ELR (cell line): Measurements from ENCODE around the gene ZFPM1.

ENCODE experiments used
- DNase-seq: peaks from one replicate; pipeline ENCODE4 v3.0.0-alpha.2; 2015; ENCODE audit warnings: low read depth

ZFPM1 gene

DNA sequence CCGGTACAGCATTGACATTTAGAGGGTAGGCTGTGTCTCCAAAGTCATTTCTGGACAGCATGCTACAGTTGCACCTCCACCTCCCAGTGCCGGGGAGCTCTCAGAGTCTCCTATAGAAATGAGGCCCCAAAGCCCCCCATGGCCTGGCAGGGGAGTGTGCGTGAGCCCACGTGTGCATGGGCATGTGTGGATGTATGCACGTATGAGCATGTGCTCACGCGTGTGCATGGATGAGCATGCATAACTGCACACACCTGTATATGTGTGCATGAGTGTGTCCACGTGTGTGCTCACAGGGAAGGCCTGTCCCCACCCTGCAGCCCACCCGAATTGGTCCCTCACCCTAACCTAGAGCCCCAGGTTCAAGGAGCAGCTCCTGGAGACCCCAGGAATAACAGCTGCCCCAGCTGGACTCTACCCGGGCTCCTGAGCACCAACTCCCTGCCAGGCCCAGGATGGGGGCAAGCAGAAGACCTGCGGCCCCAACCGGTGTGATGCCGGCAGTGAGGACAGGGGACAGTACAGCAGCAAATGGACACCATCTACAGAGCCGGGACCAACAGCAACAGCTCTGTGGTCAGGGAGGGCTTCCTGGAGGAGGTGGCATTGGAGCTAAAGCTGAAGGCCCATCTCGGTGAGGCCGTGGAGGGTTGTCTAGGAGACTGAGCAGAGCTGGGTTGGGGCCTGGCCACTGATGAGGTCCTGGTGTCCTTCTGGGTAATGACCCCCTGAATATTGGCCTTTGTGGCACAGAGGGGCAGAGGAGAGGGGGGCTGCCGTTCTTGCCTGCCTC lies 35.2 kb upstream of the ZFPM1 start:
- DNase-seq, result no peak

DNA sequence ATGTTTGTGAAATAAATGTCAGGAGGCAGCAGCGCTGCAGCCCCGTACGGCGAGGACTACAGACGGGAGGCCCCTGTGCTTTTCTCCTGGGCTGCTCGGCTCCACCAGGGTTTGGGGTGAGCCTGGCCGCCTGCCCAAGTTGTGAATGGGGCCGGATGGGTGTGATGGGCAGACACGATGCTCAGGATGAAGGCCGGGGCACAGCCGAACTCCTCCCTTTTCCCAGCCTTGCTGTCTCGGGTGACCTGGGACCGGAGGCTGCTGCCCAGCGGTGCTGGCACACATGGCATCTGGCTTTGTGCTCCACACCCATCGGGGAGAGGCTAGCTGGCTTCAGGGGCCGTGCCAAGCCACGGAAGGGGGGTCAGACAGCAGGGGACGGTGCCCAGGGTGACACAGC lies 34.2 kb upstream of the ZFPM1 start:
- no peak for DNase-seq

DNA sequence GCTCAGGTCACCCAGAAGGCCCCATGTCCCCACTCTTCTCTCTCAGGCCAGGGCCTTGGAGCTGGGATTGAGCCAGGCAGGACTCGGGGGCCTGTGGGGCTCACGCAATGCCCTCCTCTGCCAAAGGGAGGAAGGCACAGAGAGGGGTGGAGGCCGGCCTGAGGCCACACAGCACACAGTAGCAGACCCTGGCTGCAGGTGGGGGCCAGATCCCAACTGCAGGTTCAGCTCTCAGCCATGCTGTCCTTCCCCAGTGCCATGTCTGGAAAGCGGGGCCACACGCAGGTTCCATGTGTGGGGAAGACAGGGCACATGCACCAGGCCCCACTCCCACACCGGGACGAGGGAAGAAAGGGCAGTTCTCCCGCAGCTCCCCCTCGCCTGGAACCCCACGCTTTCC lies 33.3 kb upstream of the ZFPM1 start:
- no peak for DNase-seq

DNA sequence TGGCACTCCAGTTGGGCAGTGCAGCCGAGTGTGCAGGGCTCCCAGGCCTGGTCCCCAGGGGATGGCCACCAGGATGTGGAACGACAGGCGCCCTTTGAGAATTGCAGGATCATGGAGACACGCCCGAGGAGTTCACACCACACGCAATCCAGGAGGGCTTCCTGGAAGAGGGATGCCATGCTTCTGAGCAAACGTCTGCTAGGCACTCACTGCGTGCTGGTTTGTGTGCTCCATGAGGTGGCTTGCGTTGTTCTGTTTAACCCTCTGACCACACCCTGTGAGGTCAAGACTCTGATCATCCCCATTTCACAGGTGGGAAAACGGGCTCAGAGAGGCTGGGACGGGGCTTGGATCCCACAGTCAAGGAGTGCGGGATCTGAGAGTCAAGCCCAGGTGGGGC lies 32.6 kb upstream of the ZFPM1 start:
- no peak for DNase-seq

DNA sequence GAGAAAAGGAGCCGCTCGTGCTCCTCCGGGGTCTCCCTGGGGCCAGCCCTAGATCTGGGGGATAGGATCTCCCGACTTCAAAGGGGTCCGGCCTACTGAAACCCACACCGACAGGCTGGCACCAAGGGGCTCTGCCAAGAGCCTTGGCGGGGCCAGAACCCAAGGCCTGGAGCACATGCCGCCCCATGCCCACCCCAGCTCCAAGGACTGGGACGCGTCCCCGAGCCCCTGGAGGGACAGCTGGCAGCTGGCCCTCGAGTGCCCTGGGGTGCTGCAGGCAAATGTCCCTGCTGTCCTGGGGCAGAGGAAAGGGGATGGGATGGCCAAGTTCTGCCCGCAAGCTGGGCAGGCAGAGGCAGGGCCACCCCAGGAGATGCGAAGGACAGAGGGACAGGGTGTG lies 31.8 kb upstream of the ZFPM1 start:
- no peak for DNase-seq

DNA sequence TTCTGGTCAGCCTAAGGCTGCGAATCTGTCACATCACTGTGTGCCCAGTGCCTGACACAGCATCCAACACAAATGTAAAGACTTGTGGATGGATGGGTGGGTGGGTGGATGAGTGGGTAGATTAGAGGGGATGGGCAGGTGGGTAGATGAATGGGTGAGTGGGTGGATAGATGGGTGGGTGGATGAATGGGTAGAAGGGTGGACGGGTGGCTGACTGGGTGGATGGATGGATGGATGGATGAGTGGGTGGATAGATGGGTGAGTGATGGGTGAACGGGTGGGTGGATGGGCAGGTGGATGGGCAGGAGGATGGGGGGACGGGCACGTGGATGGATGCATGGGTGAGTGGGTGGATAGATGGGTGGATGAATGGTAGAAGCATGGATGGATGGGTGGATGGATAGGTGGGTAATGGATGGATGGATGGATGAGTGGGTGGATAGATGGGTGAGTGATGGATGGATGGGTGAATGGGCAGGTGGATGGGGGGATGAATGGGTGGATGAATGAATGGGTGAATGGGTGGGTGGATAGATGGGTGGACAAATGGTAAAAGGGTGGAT lies 31.1 kb upstream of the ZFPM1 start:
- no peak for DNase-seq

DNA sequence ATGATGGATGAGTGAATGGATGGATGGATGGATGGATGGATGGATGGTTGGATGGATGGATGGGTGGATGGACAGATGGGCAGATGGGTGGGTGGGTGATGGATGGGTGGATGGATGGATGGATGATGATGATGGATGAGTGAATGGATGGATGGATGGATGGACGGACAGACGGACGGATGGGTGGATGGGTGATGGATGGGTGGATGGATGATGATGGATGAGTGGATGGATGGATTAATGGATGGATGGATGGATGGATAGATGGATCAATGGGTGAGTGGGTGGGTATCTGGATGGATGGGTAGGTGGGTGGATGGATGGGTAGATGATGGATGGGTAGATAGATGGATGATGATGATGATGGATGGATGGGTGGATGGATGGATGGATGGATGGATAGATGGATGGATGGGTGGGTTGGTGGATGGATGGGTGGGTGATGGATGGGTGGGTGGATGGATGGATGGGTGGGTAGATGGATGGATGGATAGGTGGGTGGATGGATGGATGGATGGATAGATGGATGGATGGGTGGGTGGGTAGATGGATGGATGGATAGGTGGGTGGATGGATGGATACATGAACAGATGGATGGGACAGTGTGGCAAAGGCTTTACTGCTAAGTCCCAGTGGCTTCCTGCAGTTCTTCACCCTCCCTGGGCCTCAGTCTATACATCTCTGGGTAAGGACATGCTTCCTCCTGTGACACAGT lies 30.2 kb upstream of the ZFPM1 start:
- DNase-seq, result no peak

DNA sequence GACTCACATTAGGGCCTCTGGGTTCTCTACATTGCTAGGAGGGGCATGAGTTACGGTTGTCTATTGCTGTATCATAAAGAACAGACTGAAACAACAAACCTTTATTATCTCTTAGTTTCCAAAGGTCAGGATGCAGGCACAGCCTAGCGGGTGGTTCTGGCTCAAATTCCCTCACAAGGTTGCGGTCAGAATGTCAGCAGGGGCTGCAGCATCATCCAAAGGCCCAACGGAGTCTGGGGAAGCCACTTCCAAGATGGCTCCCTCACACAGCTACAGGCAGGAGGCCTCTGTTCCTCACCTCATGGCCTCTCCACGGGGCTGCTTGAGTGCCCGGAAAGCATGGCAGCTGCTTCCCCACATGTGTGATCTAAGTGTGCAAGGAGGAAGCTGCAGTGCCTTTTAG lies 29.6 kb upstream of the ZFPM1 start:
- no peak for DNase-seq

DNA sequence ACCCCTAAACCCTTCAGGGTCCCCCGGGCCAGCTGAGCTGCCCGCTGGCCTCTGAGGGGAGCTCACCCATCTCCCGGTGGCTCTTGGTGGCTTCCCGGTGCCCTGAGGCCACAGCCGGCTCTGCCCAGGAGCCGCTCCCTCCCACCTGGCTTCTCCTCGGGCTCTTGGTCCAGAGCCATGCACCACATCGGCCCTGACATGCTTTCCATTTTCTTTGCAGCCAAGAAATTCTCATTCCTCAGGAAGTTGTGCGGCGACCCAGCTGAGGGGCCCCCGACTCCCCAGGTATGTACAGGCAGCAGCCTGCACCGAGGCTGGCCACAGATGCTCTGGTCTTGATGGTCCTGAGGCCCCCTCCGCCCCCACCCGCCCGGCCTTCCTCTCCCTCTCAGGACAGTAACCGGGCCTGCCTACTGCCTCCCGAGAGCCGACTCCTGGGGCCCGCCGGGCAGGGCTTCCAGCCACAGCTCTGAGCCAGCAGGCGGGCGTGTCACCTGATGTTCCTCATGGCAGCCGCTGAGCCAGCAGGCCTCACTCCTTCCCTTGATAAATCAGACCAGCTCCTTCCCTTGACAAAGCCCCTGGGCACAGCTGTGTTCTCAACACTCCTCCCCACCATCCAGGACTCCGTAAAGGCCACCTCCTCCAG lies 28.4 kb upstream of the ZFPM1 start:
- no peak for DNase-seq

DNA sequence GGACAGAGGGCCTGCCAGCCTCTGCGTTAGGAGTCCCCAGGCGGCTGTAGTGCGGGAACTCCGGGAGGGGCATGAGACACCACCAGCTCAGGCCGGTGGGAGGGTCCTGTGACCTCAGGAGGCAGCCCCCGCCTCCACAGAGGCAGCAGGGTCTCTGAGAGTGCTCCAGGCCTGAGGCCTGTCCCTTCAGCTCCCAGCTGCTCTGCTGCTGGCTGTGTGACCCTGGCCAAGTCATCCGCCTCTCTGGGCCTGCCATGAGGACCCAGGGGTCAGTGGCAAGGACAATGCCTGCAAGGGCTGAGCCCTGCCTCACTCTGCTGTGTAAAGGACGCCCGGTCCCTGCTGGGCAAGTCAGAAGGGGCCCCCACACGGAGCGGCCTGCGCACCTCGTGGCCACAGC lies 27.1 kb upstream of the ZFPM1 start:
- no peak for DNase-seq

DNA sequence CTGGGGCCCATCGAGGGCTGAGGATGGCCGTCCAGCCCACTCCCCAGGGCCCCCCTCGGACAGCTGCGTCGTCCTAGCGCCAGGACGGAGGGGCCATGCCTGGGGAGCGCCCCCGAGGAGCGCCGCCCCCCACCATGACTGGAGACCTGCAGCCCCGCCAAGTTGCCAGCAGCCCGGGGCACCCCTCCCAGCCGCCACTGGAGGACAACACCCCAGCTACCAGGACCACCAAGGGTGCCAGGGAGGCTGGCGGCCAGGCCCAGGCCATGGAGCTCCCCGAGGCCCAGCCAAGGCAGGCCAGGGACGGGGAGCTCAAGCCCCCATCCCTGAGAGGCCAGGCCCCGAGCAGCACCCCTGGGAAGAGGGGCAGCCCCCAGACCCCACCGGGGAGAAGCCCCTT lies 25.7 kb upstream of the ZFPM1 start:
- no peak for DNase-seq

DNA sequence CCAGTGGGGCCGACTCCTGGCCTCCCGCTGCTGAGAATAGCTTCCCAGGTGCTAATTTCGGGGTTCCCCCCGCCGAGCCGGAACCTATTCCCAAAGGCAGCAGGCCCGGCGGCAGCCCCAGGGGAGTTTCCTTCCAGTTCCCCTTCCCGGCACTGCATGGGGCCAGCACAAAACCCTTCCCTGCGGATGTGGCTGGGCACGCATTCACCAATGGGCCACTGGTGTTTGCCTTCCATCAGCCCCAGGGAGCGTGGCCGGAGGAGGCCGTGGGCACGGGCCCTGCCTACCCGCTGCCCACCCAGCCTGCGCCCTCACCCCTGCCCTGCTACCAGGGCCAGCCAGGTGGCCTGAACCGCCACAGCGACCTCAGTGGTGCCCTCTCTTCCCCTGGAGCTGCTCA lies 24.9 kb upstream of the ZFPM1 start:
- no peak for DNase-seq

DNA sequence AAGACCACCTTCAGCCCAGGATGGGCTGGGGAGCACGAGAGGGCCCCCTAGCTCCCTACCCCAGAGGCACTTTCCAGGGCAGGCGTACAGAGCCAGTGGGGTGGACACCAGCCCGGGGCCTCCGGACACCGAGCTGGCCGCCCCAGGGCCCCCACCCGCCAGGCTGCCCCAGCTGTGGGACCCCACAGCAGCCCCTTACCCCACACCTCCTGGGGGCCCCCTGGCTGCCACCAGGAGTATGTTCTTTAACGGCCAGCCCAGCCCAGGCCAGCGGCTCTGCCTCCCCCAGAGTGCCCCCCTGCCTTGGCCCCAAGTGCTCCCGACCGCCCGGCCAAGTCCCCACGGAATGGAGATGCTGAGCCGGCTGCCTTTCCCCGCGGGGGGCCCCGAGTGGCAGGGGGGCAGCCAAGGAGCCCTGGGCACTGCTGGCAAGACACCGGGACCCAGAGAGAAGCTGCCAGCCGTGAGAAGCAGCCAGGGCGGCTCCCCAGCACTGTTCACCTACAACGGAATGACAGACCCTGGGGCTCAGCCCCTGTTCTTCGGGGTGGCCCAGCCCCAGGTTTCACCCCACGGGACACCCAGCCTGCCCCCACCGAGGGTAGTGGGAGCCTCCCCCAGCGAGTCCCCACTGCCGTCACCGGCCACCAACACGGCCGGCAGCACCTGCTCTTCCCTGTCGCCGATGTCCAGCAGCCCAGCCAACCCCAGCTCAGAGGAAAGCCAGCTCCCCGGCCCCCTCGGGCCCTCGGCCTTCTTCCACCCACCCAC lies 24.3 kb upstream of the ZFPM1 start:
- DNase-seq, result no peak

DNA sequence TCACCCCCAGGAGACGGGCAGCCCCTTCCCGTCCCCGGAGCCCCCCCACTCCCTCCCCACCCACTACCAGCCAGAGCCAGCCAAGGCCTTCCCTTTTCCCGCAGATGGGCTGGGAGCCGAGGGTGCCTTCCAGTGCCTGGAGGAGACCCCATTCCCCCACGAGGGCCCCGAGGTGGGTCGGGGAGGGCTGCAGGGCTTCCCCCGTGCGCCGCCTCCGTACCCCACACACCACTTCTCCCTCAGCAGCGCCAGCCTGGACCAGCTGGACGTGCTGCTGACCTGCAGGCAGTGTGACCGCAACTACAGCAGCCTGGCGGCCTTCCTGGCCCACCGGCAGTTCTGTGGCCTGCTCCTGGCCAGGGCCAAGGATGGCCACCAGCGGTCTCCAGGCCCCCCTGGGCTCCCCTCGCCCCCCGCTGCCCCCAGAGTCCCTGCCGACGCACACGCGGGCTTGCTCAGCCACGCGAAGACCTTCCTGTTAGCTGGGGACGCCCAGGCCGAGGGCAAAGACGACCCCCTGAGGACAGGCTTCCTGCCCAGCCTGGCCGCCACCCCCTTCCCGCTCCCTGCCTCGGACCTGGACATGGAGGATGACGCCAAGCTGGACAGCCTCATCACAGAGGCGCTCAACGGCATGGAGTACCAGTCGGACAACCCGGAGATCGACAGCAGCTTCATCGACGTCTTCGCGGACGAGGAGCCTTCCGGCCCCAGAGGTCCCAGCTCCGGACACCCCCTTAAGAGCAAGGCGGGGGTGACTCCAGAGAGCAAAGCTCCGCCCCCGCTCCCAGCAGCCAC lies 23.5 kb upstream of the ZFPM1 start:
- DNase-seq, result no peak

DNA sequence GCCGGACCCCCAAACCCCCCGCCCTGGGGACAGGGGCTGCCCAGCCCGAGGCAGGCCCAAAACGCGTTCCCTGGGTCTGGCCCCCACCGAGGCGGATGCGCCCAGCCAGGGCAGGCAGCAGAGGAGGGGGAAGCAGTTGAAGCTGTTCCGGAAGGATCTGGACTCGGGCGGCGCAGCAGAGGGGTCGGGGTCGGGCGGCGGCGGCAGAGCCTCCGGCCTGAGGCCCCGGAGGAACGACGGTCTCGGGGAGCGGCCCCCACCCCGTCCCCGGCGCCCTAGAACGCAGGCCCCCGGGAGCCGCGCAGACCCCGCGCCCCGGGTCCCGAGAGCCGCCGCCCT lies 22.9 kb upstream of the ZFPM1 start:
- DNase-seq, result no peak

DNA sequence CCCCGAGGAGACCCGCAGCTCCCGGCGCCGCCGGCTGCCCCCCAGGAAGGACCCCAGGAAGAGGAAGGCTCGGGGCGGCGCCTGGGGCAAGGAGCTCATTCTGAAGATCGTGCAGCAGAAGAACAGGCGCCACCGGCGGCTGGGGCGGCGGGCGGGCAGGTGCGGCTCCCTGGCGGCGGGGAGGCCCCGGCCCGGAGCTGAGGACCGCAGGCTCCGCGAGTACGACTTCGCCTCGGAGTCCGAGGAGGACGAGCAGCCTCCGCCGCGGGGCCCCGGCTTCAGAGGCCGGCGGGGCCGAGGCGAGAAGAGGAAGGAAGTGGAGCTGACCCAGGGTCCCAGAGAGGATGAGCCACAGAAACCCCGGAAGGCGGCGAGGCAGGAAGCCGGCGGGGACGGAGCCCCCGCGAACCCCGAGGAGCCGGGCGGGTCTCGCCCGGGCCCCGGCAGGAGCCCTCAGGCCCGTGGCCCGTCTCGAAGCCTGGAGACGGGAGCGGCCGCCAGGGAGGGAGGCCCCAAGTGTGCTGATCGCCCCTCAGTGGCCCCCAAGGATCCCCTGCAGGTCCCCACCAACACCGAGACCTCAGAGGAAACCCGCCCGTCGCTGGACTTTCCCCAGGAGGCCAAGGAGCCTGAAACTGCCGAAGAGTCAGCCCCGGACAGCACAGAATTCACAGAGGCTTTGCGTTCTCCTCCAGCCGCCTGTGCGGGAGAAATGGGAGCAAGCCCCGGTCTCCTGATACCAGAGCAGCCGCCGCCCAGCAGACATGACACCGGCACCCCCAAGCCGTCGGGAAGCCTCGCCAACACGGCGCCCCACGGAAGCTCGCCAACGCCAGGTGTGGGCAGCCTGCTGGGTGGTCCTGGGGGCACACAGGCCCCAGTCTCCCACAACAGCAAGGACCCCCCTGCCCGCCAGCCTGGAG lies 22.3 kb upstream of the ZFPM1 start:
- DNase-seq, result no peak

DNA sequence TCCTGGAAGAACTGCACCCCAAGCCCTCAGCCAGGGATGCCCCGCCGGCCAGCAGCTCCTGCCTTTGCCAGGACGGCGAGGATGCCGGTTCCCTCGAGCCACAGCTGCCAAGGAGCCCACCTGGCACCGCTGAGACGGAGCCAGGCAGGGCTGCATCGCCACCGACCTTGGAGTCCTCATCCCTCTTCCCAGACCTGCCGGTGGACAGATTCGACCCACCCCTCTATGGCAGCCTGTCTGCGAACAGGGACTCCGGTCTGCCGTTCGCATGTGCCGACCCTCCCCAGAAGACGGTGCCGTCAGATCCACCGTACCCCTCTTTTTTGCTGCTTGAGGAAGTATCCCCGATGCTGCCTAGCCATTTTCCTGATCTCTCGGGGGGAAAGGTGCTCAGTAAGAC lies 21.4 kb upstream of the ZFPM1 start:
- DNase-seq, result no peak

DNA sequence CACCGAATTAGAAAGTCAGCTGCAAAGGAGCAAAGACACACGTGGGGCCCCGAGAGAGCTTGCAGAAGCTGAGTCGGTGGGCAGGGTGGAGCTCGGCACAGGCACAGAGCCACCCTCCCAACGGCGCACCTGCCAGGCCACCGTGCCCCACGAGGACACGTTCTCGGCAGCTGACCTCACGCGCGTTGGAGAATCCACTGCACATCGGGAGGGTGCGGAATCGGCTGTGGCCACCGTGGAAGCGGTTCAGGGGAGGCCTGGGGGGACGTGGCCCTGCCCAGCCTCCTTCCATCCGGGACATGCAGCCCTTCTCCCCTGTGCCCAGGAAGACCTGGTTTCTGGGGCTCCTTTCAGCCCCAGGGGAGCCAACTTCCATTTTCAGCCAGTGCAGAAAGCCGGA lies 20.9 kb upstream of the ZFPM1 start:
- DNase-seq, result no peak

DNA sequence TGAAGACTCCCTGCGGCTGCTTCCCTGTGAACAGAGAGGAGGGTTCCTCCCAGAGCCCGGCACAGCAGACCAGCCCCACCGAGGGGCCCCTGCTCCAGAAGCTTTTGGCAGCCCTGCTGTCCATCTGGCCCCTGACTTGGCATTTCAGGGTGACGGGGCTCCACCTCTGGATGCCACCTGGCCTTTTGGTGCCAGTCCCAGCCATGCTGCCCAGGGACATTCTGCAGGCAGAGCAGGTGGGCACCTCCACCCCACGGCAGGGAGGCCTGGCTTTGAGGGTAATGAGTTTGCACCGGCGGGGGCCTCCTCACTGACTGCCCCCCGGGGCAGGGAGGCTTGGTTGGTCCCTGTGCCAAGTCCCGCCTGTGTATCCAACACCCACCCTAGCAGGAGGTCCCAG lies 20.3 kb upstream of the ZFPM1 start:
- no peak for DNase-seq

DNA sequence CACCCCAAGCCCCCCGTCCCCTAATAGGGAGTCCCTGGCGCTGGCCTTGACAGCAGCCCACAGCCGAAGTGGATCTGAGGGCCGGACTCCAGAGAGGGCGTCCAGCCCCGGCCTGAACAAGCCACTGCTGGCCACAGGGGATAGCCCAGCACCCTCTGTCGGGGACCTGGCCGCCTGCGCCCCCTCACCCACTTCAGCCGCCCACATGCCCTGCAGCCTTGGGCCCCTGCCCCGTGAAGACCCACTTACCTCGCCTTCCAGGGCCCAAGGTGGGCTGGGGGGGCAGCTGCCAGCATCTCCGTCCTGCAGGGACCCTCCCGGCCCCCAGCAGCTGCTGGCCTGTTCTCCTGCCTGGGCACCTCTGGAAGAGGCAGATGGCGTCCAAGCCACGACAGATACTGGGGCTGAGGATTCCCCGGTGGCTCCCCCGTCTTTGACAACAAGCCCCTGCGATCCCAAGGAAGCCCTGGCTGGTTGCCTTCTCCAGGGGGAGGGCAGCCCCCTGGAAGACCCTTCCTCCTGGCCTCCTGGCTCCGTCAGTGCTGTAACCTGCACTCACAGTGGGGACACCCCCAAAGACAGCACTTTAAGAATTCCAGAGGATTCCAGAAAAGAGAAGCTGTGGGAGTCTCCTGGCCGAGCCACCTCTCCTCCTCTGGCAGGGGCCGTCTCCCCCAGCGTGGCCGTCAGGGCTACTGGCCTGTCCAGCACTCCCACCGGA lies 19.3 kb upstream of the ZFPM1 start:
- no peak for DNase-seq
